ENCODE data around the gene FAM180A. TPM values are rescaled to one million over a fixed set of nuclear protein-coding genes. Genes with fewer than 3 reads are reported as not detected.

Gene FAM180A
- total RNA-seq = not detected in 2 replicates

DNA sequence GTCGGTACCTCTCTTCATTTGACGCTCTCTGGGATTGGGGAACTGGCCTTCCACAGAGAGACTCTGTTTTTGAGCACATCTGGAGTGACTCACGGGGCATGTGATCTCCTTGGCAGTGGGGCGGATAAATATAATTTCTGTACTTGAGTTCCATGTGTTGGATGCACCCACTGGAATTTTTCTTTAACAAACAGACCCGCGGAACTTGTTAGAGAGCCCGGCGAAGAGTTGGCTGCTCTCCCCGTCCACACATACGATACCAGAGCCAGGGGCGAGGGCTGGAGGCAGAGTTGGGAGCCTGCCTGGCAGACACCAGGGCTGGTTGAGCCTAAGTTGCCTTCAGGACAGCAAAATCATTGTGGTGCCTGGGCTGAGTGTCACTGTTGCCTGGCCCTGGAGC is at the start of gene FAM180A:
TSS of gene FAM180A (minus strand) at position 44 of the 400 bp plus-strand sequence. CDS start 233 bp downstream, outside the sequence.

DNA sequence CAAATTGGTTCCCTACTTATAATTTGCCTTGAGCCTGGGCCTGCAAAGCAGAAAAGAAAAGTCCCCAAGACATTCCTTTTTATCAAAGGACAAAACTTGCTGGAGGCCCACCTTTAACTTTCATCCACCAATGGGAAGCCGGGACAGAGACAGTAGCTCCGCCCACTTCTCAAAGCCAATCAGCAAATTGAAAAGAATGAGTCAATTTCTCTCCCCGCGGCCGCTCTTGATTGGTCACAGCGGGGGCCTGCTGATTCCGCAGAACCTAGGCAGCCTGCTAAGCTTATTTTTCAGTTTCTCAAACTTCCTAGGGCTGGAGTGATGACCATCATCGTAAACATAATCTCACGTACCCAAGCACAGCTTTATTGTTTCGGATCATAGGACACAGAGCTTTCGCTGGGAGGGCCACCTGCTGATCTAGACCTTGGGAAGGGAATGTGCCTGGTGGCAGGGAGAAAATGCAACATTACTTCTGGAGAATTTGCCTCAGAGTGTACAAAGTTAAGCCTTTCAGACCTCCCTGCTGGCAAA is 20.4 kb downstream of the FAM180A start, which contains the start of gene SLC13A4:
TSS of gene SLC13A4 (minus strand) at position 51 of the 534 bp plus-strand sequence. CDS start 690 bp downstream, outside the sequence.

Other genes with a start within 250 kb of the FAM180A start
- gene CNOT4, start 238.7 kb downstream of the FAM180A start, total RNA-seq = 15.6 and 15.7 TPM in 2 replicates
- gene NUP205, start 190.9 kb downstream of the FAM180A start, total RNA-seq = 63.7 and 87.8 TPM in 2 replicates
- gene STMP1, start 86.3 kb downstream of the FAM180A start, total RNA-seq = 10.8 and 11.1 TPM in 2 replicates
- gene SLC13A4, start 20.6 kb downstream of the FAM180A start, total RNA-seq = not detected in 2 replicates
- gene MTPN, start 228.5 kb upstream of the FAM180A start, total RNA-seq = 153 and 171 TPM in 2 replicates

Data from vein endothelial cell (primary cell).